GM12878 (cell line): ENCODE data around the gene CD151.

Experiments used
- ATF7 ChIP-seq: fragments of 450-650 bp; IDR thresholded peaks from 2 replicates; pipeline ENCODE4 v1.6.1; 2016; ENCODE audit warnings: low read depth, mild to moderate bottlenecking
- BHLHE40 ChIP-seq, 2 experiments: fragments of 450-650 bp in 1 of 2; IDR thresholded peaks; 2 replicates each; pipeline ENCODE4 v1.6.1; 2011 to 2017; ENCODE audit warnings: low read depth in 2 of 2, borderline replicate concordance in 1 of 2, improper control_type of control experiment in 1 of 2, low read length in 1 of 2, mild to moderate bottlenecking in 1 of 2
- PAX8 ChIP-seq: fragments of 450-650 bp; IDR thresholded peaks from 2 replicates; pipeline ENCODE4 v1.6.1; 2017; ENCODE audit warnings: mild to moderate bottlenecking, moderate library complexity
- RFX5 ChIP-seq: IDR thresholded peaks from 2 replicates; pipeline ENCODE4 v1.6.1; 2011; ENCODE audit warnings: low read depth, low read length, improper control_type of control experiment
- YBX1 ChIP-seq: fragments of 450-650 bp; IDR thresholded peaks from 2 replicates; pipeline ENCODE4 v1.6.1; 2016; ENCODE audit warnings: antibody characterized with exemption
- TF ChIP-seq, protein P1 (sequence below), 3 experiments: IDR thresholded peaks in 2 of 3; conservative IDR thresholded peaks in 1 of 3; 2 replicates each; pipeline ENCODE4 v1.5.1; 2011; ENCODE audit warnings: low read depth in 3 of 3, low read length in 3 of 3, mild to moderate bottlenecking in 3 of 3, control low read depth in 2 of 3, moderate library complexity in 2 of 3, inconsistent platforms in 1 of 3, mixed read lengths in 1 of 3; ENCODE audit not compliant: control insufficient read depth in 2 of 3, insufficient read depth in 1 of 3; ENCODE audit errors: extremely low read depth in 1 of 3

DNA sequence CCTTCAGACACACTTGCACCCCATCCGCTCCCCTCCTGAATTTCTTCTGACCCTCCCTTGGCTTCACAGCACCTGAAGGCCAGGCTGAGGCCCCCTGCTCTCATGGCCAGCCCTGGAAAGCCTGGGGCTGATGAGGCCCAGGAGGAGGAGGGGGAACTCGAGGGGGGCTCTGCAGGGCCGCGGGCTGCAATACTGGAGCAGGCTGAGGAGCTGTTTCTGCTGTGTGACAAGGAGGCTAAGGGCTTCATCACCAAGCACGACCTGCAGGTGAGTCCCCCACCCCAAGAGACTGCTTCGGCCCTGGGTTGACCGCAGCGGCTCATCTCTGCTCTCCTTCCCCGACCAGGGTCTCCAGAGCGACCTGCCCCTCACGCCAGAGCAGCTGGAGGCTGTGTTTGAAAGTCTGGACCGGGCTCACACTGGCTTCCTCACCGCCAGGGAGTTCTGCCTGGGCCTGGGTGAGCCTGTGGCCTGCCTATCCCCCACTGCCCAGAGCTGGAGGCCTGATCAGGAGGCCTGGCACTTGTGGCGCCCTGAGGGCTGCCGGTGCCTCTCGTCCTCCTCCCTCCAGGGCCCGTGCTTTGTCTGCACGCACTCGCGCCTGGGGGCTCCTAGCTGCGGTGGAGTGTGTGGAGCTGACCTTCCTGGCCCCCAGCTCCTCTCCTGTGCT is 4.1 kb upstream of the CD151 start:
- TF ChIP-seq, protein P1, sequence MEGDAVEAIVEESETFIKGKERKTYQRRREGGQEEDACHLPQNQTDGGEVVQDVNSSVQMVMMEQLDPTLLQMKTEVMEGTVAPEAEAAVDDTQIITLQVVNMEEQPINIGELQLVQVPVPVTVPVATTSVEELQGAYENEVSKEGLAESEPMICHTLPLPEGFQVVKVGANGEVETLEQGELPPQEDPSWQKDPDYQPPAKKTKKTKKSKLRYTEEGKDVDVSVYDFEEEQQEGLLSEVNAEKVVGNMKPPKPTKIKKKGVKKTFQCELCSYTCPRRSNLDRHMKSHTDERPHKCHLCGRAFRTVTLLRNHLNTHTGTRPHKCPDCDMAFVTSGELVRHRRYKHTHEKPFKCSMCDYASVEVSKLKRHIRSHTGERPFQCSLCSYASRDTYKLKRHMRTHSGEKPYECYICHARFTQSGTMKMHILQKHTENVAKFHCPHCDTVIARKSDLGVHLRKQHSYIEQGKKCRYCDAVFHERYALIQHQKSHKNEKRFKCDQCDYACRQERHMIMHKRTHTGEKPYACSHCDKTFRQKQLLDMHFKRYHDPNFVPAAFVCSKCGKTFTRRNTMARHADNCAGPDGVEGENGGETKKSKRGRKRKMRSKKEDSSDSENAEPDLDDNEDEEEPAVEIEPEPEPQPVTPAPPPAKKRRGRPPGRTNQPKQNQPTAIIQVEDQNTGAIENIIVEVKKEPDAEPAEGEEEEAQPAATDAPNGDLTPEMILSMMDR (IDR thresholded peaks at IDR 0.05 in 2 of 3, conservative IDR thresholded peaks at IDR 0.05 in 1 of 3; ENCODE audit: control insufficient read depth in 2 of 3, extremely low read depth in 1 of 3, insufficient read depth in 1 of 3, low read depth in 3 of 3, low read length in 3 of 3), result no peak
- TF ChIP-seq BHLHE40 (IDR thresholded peaks at IDR 0.05; ENCODE audit: borderline replicate concordance in 1 of 2, low read depth in 2 of 2, low read length in 1 of 2) (no peak), YBX1 (no peak), PAX8 (no peak), RFX5 (no peak), ATF7 (no peak)
